ENCODE results near the gene LPP.

The LPP gene

DNA sequence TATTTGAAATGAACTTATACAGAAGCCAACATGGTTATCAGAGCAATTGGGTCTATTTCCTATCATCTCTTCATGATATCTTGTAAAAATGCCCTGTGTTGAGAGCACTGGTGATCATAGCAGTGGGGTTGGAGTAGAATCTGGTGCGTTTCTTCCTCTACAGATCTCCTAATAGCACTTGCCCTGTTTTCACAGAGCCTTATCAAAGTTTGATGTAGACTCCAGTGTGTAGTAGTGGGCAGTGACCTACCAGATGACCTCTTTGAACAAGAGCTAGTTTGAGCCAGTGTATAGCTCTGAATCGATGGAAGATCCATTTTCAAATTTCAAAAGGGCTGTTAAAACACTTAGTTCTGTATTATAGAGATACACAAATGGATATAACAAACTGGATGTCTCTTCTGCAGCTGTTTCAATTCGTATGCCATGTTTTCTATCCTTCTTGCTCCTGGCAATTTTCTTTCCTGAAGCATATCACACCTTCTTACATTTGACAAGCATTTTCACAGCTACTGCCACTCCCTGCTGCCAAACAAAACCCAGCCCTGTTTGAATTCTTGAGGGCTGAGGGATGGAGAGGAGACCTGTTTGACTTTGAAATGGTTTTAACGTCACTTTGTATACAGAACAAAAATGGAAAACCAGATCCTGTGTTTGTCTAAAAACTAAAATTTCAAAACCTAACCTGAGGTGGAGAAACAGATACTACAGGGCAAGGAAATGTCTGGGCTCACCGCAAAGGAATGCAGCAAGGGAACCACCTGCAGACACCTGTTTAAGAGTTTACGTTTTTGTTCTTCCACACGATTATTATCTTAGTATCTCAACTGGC, 663.4 kb downstream of the LPP start:
- intact Hi-C loops (cut with DNase I): no loop called here

GRCh38 chr3:188817935-188818269, 663.9 kb downstream of the LPP start:
- intact Hi-C loops (cut with DNase I): no loop called here
- no peak for DNase-seq

More for the DNA sequence above, 663.4 kb downstream of the LPP start:
- DNase-seq: no peak

DNA sequence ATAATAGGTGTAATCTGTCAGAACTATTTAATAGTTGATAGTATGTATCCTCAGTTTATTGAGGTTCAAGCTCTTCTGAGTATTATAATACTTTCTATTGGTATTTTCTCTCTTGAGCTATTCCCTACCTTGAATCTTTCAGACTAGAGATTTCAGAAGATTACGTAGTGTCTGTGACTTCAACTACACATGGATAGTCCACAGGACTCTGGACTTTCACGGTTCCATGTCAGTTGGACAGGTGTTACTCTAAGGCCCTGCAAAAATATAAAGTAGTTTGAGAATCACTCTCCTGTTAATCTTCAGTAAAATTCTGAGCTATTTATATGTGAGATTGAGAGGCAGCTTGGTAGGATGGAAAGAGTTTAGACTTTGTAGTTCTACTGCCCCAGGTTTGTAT, 664.3 kb downstream of the LPP start:
- intact Hi-C loops (cut with DNase I): no loop called here
- DNase-seq: no peak

- intact Hi-C loops (cut with DNase I): no loop called here
- DNase-seq: no peak
Observed at GRCh38 chr3:188819939-188820338, 666.0 kb downstream of the LPP start.

GRCh38 chr3:188822004-188822403, 668.0 kb downstream of the LPP start:
- DNase-seq: peak in 1 of 42 donors; percentile 12
- intact Hi-C loops (cut with DNase I): no loop called here

DNA sequence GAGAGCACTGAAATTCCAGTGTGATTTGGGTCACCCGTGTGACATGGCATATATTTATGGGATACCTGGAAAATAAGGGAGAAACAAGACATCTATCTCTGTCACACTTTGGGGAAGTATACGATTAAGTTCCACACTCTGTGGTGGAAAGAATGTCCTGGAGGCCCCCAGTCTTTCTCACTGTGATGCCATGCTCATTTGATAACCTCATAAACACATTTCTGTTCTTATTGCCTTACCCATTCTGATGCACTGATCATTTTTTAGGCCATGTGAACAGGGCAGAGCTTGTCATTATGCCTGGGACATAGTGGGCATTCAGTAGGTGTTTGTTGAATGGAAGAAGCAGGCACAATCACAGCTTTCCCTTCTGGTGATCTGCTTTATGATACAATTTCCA, 668.5 kb downstream of the LPP start:
- no peak for DNase-seq
- intact Hi-C loops (cut with DNase I): no loop called here

DNA sequence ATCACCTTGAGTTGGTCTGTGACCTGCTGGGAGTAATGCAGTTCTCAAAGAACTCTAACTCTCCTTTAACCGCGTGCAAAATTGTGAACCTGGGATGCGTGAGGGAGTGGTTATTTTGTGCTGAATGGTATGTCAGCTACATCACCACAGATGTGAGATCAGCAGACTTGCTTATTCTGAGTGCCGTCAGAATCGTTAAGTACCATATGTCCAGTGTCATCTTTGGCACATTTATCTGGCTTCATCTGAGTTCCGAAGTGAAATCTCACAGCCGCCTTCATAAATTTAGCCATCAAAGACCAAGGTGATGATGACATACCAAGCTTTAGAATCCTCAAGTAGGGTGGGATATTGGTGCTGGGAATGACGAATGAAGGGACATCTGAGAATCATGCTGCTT, 670.6 kb downstream of the LPP start:
- intact Hi-C loops (cut with DNase I): no loop called here
- DNase-seq: no peak

DNA sequence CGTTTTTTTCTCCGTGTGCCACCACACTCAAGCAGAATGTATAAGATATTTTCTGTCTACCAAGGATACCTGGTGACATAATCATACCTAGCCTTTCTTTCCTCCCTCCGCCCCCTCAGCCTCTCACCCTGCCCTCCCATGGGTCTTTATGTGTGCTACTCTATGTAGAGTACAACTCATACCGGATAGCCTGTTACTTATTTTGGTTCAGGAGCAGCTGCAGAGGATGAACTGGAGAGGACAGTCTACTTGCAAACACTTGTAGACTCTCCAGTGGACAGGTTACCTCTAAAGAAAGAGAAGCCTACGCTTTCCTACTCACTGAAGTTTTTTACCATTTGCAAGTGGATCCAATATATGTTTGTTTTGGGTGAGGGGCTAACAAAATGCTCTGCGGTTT, 671.9 kb downstream of the LPP start:
- no peak for DNase-seq
- intact Hi-C loops (cut with DNase I): no loop called here

- intact Hi-C loops (cut with DNase I): no loop called here
- DNase-seq: no peak
Observed at GRCh38 chr3:188826574-188826973, 672.6 kb downstream of the LPP start.

- DNase-seq: no peak
- intact Hi-C loops (cut with DNase I): no loop called here
Observed at GRCh38 chr3:188827103-188827502, 673.1 kb downstream of the LPP start.

GRCh38 chr3:188827576-188827975, 673.6 kb downstream of the LPP start:
- intact Hi-C loops (cut with DNase I): no loop called here
- no peak for DNase-seq

- intact Hi-C loops (cut with DNase I): no loop called here
- DNase-seq: no peak
Observed at GRCh38 chr3:188829130-188829529, 675.2 kb downstream of the LPP start.

- intact Hi-C loops (cut with DNase I): no loop called here
- no peak for DNase-seq
Observed at GRCh38 chr3:188829576-188829975, 675.6 kb downstream of the LPP start.

- DNase-seq: peak in 1 of 42 donors; percentile 27
Observed at GRCh38 chr3:188830893-188831292, 676.9 kb downstream of the LPP start.

DNA sequence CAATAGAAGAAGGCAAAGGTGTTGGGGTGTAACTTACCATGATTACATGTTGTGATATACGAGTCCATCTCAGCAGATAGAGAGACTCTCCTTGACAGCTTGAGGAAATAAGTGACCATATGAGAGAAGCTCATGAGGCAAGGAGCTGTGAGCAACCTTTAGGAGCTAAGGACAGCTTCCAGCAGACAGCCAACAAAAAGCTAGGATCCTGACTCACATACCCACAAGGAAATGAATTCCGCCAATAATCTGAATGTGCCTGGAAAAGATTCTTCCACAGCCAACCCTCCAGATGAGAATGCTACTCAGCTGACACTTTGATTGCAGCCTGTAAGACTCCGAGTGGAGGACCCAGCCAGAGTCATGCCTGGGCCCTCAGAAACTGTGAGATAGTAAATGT, 678.2 kb downstream of the LPP start:
- intact Hi-C loops (cut with DNase I): no loop called here

More at GRCh38 chr3:188830893-188831292, 676.9 kb downstream of the LPP start:
- intact Hi-C loops (cut with DNase I): no loop called here

DNA sequence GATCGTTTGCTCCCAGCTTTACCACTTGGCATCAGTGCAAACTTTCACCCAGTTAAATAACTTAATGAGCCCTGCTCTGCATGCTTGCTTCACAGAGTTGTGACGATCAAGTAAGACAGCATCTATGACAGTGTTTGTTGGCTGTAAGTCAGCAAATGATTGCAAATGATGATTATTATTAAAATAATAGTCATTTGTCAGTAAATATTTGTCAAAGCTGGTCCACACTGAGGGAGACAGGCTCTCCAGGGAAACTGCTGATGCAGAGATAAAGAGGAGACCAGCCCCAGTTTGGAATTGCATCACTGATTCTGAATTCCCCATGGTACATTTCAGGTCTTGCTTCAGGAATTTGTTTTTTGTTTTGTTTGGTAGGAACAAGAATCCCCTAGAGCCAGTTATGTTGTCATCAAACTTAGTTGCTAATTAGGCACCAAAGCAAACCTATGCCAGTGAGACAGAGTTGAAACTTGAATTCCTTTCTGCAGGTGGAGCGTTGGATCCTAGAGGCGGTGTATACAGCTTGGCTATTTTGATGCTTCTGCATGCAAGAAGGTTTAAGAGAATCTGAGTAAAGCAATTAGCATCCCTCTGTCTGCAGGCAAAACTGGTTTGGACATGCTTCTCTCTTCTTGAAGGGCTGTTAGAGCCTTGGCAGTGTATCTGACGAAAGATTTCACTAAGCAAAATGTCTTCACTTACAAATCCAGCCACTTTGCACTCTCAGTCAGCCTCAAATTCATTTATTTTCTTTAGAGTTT, 679.2 kb downstream of the LPP start:
- DNase-seq: no peak

More for the DNA sequence above, 678.2 kb downstream of the LPP start:
- no peak for DNase-seq

GRCh38 chr3:188834349-188834748, 680.4 kb downstream of the LPP start:
- intact Hi-C loops (cut with DNase I): no loop called here
- no peak for DNase-seq

More for the DNA sequence above, 679.2 kb downstream of the LPP start:
- intact Hi-C loops (cut with DNase I): no loop called here

GRCh38 chr3:188839187-188839695, 685.3 kb downstream of the LPP start:
- intact Hi-C loops (cut with DNase I): no loop called here
- DNase-seq: no peak

- intact Hi-C loops (cut with DNase I): no loop called here
- no peak for DNase-seq
Observed at GRCh38 chr3:188840290-188840689, 686.3 kb downstream of the LPP start.

DNA sequence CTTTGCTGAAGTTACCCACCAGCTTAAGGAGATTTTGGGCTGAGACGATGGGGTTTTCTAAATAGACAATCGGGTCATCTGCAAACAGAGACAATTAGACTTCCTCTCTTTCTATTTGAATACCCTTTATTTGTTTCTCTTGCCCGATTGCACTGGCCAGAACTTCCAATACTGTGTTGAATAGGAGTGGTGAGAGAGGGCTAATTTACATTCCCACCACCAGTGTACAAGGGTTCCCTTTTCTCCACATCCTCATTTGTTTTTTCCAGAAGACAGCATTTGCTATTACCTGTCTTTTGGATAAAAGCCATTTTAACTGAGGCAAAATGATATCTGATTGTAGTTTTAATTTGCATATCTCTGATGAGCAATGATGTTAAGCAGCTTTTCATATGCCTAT, 687.9 kb downstream of the LPP start:
- intact Hi-C loops (cut with DNase I): no loop called here

More for the DNA sequence above, 687.9 kb downstream of the LPP start:
- no peak for DNase-seq

All from head of caudate nucleus (tissue), 42 donors.